IMR-90 (cell line): Measurements from ENCODE around the gene RPS6KA2. TPM values are rescaled to one million over a fixed set of nuclear protein-coding genes. Genes with fewer than 3 reads are reported as not detected.

Experiments used
- ATAC-seq: fragments of 200-7000 bp; cut with Tn5 transposase; 2 replicates; pipeline ENCODE4 v1.9.1; 2020; ENCODE audit warnings: low read depth, mild to moderate bottlenecking, moderate library complexity
- BruUV-seq: library from RNA; stranded (reverse); fragments of 400-500 nt; replicated peaks from 2 replicates; lab custom pipeline; 2021; lab: Mats Ljungman, UMichigan
- CTCF ChIA-PET: fragments of 300-600 bp; formaldehyde crosslinking; extraction: SDS; loops from one replicate; lab custom pipeline; 2021; ENCODE audit warnings: antibody characterized with exemption; lab: Yijun Ruan, JAX
- POLR2A ChIA-PET: fragments of 300-600 bp; sonication (Branson Sonifier 250); formaldehyde crosslinking; loops from one replicate; lab custom pipeline; 2022; ENCODE audit warnings: antibody characterized with exemption; ENCODE audit not compliant: unreplicated experiment; lab: Charles Lee
- DNase-seq: peaks from one replicate; pipeline ENCODE4 v3.0.0; 2013
- H2AFZ ChIP-seq: replicated peaks from 2 replicates; pipeline ENCODE3; 2013; ENCODE audit warnings: low read length, mild to moderate bottlenecking; ENCODE audit not compliant: poor library complexity
- H2AK5ac ChIP-seq: 2 replicates; pipeline ENCODE4 v1.6.1; 2013; ENCODE audit warnings: low read depth, low read length, inconsistent platforms
- H2AK9ac ChIP-seq: replicated peaks from 2 replicates; pipeline ENCODE3; 2013; ENCODE audit warnings: mild to moderate bottlenecking, low read depth, low read length, moderate library complexity; ENCODE audit not compliant: poor library complexity
- H2BK120ac ChIP-seq: 2 replicates; pipeline ENCODE4 v1.6.1; 2013; ENCODE audit warnings: low read depth, low read length, inconsistent platforms
- H2BK15ac ChIP-seq: 3 replicates; pipeline ENCODE4 v1.6.1; 2013; ENCODE audit warnings: low read depth, low read length, inconsistent platforms
- H2BK20ac ChIP-seq: 2 replicates; pipeline ENCODE4 v1.6.1; 2013; ENCODE audit warnings: low read depth, mild to moderate bottlenecking, inconsistent platforms, low read length, moderate library complexity
- H2BK5ac ChIP-seq: 2 replicates; pipeline ENCODE4 v1.6.1; 2013; ENCODE audit warnings: mild to moderate bottlenecking, low read depth, low read length, inconsistent platforms; ENCODE audit not compliant: poor library complexity, severe bottlenecking
- H3K14ac ChIP-seq: replicated peaks from 2 replicates; pipeline ENCODE4 v1.6.1; 2013; ENCODE audit warnings: low read depth, low read length, inconsistent platforms
- H3K18ac ChIP-seq: 2 replicates; pipeline ENCODE4 v1.6.1; 2013; ENCODE audit warnings: low read depth, low read length, control low read depth
- H3K23ac ChIP-seq: 2 replicates; pipeline ENCODE4 v1.6.1; 2013; ENCODE audit warnings: low read depth, low read length, inconsistent platforms
- H3K27ac ChIP-seq: 2 replicates; pipeline ENCODE4 v1.5.1; 2013; ENCODE audit warnings: mild to moderate bottlenecking, control low read depth, low read length; ENCODE audit not compliant: insufficient read depth
- H3K27me3 ChIP-seq: 2 replicates; pipeline ENCODE4 v1.6.1; 2013; ENCODE audit warnings: low read length; ENCODE audit not compliant: control insufficient read depth, insufficient read depth
- H3K36me3 ChIP-seq: 2 replicates; pipeline ENCODE4 v1.6.1; 2013; ENCODE audit warnings: low read length, mixed read lengths; ENCODE audit not compliant: control insufficient read depth, insufficient read depth
- H3K4ac ChIP-seq: 2 replicates; pipeline ENCODE4 v1.6.1; 2013; ENCODE audit warnings: low read depth, low read length, inconsistent platforms
- H3K4me1 ChIP-seq: 2 replicates; pipeline ENCODE4 v1.6.1; 2013; ENCODE audit warnings: low read length, mixed read lengths; ENCODE audit not compliant: control insufficient read depth, insufficient read depth
- H3K4me2 ChIP-seq: 2 replicates; pipeline ENCODE4 v1.6.1; 2013; ENCODE audit warnings: low read depth, mild to moderate bottlenecking, control low read depth, low read length, moderate library complexity
- H3K4me3 ChIP-seq: 2 replicates; pipeline ENCODE4 v1.5.1; 2013; ENCODE audit warnings: low read depth, mild to moderate bottlenecking, control low read depth, low read length, moderate library complexity; ENCODE audit not compliant: insufficient read depth
- H3K56ac ChIP-seq: 2 replicates; pipeline ENCODE4 v1.6.1; 2013; ENCODE audit warnings: low read length, inconsistent platforms; ENCODE audit not compliant: insufficient read depth; ENCODE audit errors: extremely low read depth
- H3K79me1 ChIP-seq, 2 experiments: 2 replicates each; pipeline ENCODE4 v1.6.1; 2013; ENCODE audit warnings: low read length in 2 of 2, inconsistent platforms in 1 of 2, low read depth in 1 of 2
- H3K9ac ChIP-seq: 2 replicates; pipeline ENCODE4 v1.6.1; 2013; ENCODE audit warnings: low read depth, low read length, control low read depth
- H3K9me1 ChIP-seq: 2 replicates; pipeline ENCODE4 v1.6.1; 2013; ENCODE audit warnings: low read length, inconsistent platforms; ENCODE audit not compliant: insufficient read depth
- H3K9me3 ChIP-seq: 2 replicates; pipeline ENCODE4 v1.6.1; 2013; ENCODE audit warnings: low read length; ENCODE audit not compliant: control insufficient read depth, insufficient read depth
- H4K20me1 ChIP-seq: 2 replicates; pipeline ENCODE4 v1.6.1; 2013; ENCODE audit warnings: low read length, inconsistent platforms; ENCODE audit not compliant: insufficient read depth
- H4K5ac ChIP-seq: 2 replicates; pipeline ENCODE4 v1.6.1; 2013; ENCODE audit warnings: mild to moderate bottlenecking, low read depth, low read length, control low read depth
- H4K8ac ChIP-seq, 2 experiments: 2 replicates each; pipeline ENCODE4 v1.6.1; 2013; ENCODE audit warnings: low read depth in 2 of 2, low read length in 2 of 2, control low read depth in 1 of 2, inconsistent platforms in 1 of 2
- H4K91ac ChIP-seq: 2 replicates; pipeline ENCODE4 v1.6.1; 2013; ENCODE audit warnings: low read depth, low read length, inconsistent platforms; ENCODE audit not compliant: insufficient read depth
- CEBPB ChIP-seq: IDR thresholded peaks from 2 replicates; pipeline ENCODE4 v1.6.1; 2012; ENCODE audit warnings: low read depth, low read length, improper control_type of control experiment
- CHD1 ChIP-seq: IDR thresholded peaks from 2 replicates; pipeline ENCODE4 v1.6.1; 2012; ENCODE audit warnings: low read depth, low read length, improper control_type of control experiment
- MAFK ChIP-seq: IDR thresholded peaks from 2 replicates; pipeline ENCODE4 v1.6.1; 2012; ENCODE audit warnings: low read depth, low read length, improper control_type of control experiment
- MAZ ChIP-seq: IDR thresholded peaks from 2 replicates; pipeline ENCODE4 v1.6.1; 2012; ENCODE audit warnings: low read depth, mild to moderate bottlenecking, low read length, improper control_type of control experiment, moderate library complexity, borderline replicate concordance
- MXI1 ChIP-seq: IDR thresholded peaks from 2 replicates; pipeline ENCODE4 v1.6.1; 2012; ENCODE audit warnings: low read depth, mild to moderate bottlenecking, low read length, moderate library complexity, borderline replicate concordance
- NFE2L2 ChIP-seq: fragments of 150-350 bp; IDR thresholded peaks from 2 replicates; pipeline ENCODE4 v1.6.1; 2016; ENCODE audit warnings: low read depth, mild to moderate bottlenecking, low read length
- POLR2A ChIP-seq: IDR thresholded peaks from 2 replicates; pipeline ENCODE4 v1.6.1; 2012; ENCODE audit warnings: mild to moderate bottlenecking, low read depth, low read length
- RAD21 ChIP-seq: IDR thresholded peaks from 2 replicates; pipeline ENCODE4 v1.6.1; 2012; ENCODE audit warnings: low read length, improper control_type of control experiment
- RCOR1 ChIP-seq: IDR thresholded peaks from 2 replicates; pipeline ENCODE4 v1.6.1; 2012; ENCODE audit warnings: mild to moderate bottlenecking, low read length, improper control_type of control experiment; ENCODE audit not compliant: insufficient replicate concordance
- RFX5 ChIP-seq: IDR thresholded peaks from 2 replicates; pipeline ENCODE4 v1.8.0; 2012; ENCODE audit warnings: low read depth, mild to moderate bottlenecking, low read length, moderate library complexity
- WGBS, 2 experiments: methylation state at CpG; one replicate each; pipeline versions ENCODE4 v1.1.5 to v1.1.7; 2013; ENCODE audit warnings: missing lambda C conversion rate in 2 of 2; ENCODE audit not compliant: insufficient read length in 1 of 2; ENCODE audit errors: extremely low coverage in 2 of 2; 5-methylcytosine and 5-hydroxymethylcytosine counted together
- dilution Hi-C: fragments of 300-500 bp; cut with HindIII; formaldehyde crosslinking; loops from one replicate; pipeline ENCODE4 v1.14.3; 2018; ENCODE audit warnings: low sequenced_read_pairs; ENCODE audit not compliant: unreplicated experiment
- in situ Hi-C: fragments of 300-500 bp; cut with MboI; formaldehyde crosslinking; loops from 3 replicates; pipeline ENCODE4 v1.14.3; 2019; ENCODE audit warnings: low sequenced_read_pairs, inconsistent platforms, mixed read lengths
- intact Hi-C: fragments of 100-400 bp; cut with micrococcal nuclease; formaldehyde crosslinking; loops from 2 replicates; pipeline ENCODE4 v1.10.0; 2022
- polyA plus RNA-seq, 3 experiments: library from polyadenylated mRNA; depleted of rRNA; stranded (reverse); fragments of >200 nt; gene quantifications; 2 replicates each; pipeline ENCODE4 v1.2.3, GENCODE V29; 2012; ENCODE audit warnings: low replicate concordance in 1 of 3
- total RNA-seq: library from RNA; depleted of rRNA; stranded (reverse); fragments of >200 nt; gene quantifications from 2 replicates; pipeline ENCODE4 v1.2.3, GENCODE V29; 2012
- TF ChIP-seq, protein P1 (sequence below): conservative IDR thresholded peaks from 2 replicates; pipeline ENCODE4 v1.5.1; 2012; ENCODE audit warnings: mild to moderate bottlenecking, low read depth, low read length, improper control_type of control experiment
- TF ChIP-seq, protein P2 (sequence below): fragments of 150-350 bp; IDR thresholded peaks from 2 replicates; pipeline ENCODE4 v1.6.1; 2016; ENCODE audit warnings: low read depth, mild to moderate bottlenecking, low read length, moderate library complexity, borderline replicate concordance

RPS6KA2 gene
- total and polyA plus RNA-seq, 2 of the 4 experiments (the other 2 are of a cell fraction) = 26.9 to 31.3 TPM

DNA sequence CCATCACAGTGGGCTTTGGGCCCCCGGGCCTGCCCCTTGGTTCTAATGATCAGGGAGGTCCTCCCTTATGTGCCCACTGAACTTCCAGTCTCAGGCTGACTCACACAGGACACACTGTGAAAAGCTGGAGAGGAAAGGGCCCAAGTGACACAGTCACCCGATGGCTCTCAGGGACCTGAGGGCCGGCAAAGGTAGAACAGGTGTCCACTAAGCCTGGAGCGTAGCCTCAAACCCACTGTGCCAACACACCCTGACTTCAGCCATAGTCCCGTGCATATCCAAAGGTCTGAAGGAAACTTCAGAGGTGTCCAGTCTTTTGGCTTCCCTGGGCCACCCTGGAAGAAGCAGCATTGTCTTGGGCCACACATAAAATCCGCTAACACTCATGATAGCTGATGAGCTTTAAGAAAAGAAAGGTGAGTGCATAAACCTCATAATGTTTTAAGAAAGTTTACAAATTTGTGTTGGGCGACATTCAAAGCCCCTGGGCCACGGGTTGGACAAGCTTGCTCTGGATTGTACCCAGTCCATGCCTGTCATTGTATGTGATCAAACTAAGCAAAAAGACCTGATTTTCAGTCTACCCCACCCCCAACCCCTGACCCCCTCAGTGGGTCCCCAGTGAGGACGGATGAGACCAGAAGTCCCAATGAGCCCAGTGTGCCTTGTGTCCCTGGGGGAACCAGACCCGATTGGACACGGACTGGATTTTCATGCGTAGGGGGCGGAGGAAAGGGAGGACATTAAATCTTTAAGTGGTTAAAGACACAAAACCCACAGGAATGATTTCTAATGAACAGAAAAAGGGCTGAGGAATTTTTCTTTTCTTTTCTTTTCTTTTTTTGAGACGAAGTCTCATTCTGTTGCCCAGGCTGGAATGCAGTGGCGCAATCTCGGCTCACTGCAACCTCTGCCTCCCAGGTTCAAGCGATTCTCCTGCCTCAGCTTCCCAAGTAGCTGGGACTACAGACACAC lies 46.7 kb downstream of the RPS6KA2 start:
- no peaks in the 10 kb centered on the region for H3K27me3 ChIP-seq
- H2AK9ac ChIP-seq = no peak overlapping the region
- H3K27ac ChIP-seq = no peak overlapping the region
- no peak overlapping the region for H3K23ac ChIP-seq
- CTCF ChIA-PET = no interaction called here
- H3K4ac ChIP-seq = no peak overlapping the region
- no peak overlapping the region for H2BK20ac ChIP-seq
- no peak overlapping the region for H3K4me3 ChIP-seq
- H4K91ac ChIP-seq = no peak overlapping the region
- no peaks in the 10 kb centered on the region for H3K9me3 ChIP-seq
- H4K5ac ChIP-seq = no peak overlapping the region
- H3K18ac ChIP-seq = no peak overlapping the region
- no peak overlapping the region for H3K14ac ChIP-seq
- intact Hi-C loops = no loop called here
- no peak overlapping the region for H3K4me2 ChIP-seq
- TF ChIP-seq RFX5 = no peak
- no peak for TF ChIP-seq RCOR1
- TF ChIP-seq, protein P1, sequence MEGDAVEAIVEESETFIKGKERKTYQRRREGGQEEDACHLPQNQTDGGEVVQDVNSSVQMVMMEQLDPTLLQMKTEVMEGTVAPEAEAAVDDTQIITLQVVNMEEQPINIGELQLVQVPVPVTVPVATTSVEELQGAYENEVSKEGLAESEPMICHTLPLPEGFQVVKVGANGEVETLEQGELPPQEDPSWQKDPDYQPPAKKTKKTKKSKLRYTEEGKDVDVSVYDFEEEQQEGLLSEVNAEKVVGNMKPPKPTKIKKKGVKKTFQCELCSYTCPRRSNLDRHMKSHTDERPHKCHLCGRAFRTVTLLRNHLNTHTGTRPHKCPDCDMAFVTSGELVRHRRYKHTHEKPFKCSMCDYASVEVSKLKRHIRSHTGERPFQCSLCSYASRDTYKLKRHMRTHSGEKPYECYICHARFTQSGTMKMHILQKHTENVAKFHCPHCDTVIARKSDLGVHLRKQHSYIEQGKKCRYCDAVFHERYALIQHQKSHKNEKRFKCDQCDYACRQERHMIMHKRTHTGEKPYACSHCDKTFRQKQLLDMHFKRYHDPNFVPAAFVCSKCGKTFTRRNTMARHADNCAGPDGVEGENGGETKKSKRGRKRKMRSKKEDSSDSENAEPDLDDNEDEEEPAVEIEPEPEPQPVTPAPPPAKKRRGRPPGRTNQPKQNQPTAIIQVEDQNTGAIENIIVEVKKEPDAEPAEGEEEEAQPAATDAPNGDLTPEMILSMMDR = no peak
- TF ChIP-seq POLR2A = no peak
- TF ChIP-seq, protein P2, sequence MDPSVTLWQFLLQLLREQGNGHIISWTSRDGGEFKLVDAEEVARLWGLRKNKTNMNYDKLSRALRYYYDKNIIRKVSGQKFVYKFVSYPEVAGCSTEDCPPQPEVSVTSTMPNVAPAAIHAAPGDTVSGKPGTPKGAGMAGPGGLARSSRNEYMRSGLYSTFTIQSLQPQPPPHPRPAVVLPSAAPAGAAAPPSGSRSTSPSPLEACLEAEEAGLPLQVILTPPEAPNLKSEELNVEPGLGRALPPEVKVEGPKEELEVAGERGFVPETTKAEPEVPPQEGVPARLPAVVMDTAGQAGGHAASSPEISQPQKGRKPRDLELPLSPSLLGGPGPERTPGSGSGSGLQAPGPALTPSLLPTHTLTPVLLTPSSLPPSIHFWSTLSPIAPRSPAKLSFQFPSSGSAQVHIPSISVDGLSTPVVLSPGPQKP = no peak
- no peak for TF ChIP-seq RAD21
- no peak for TF ChIP-seq NFE2L2
- TF ChIP-seq MAZ = no peak
- TF ChIP-seq CHD1 = no peak
- no peak for TF ChIP-seq MAFK
- TF ChIP-seq MXI1 = no peak
- TF ChIP-seq CEBPB = no peak
- no peak overlapping the region for H2BK120ac ChIP-seq
- no peak overlapping the region for H2AFZ ChIP-seq
- in situ Hi-C loops = no loop called here
- H4K8ac ChIP-seq = no peak overlapping the region
- dilution Hi-C loops = no loop called here
- H3K36me3 ChIP-seq = peaks cover 7% of the 10 kb centered on the region; the same call in 1 of the 2 replicates
- peaks cover 29 to 30% of the 10 kb centered on the region in 2 experiments for H3K79me1 ChIP-seq
- POLR2A ChIA-PET = no interaction called here
- no peaks in the 10 kb centered on the region; the same call in 1 of the 2 replicates for H4K20me1 ChIP-seq
- WGBS, 2 experiments = 94% methylated on average over 3 of the region's 17 CpGs; no CpG with 5 or more reads in 1 of the 2 experiments
- no peak for DNase-seq
- H2AK5ac ChIP-seq = no peak overlapping the region
- H3K9ac ChIP-seq = no peak overlapping the region
- no peak overlapping the region for H2BK15ac ChIP-seq
- no peak overlapping the region for H2BK5ac ChIP-seq
- H3K9me1 ChIP-seq = no peaks in the 10 kb centered on the region
- no peak overlapping the region for H3K56ac ChIP-seq
- no peak for ATAC-seq
- peaks cover 5% of the 10 kb centered on the region for H3K4me1 ChIP-seq
- no TSS peak for BruUV-seq
